Measurements from ENCODE around the gene RTN4R.

DNA sequence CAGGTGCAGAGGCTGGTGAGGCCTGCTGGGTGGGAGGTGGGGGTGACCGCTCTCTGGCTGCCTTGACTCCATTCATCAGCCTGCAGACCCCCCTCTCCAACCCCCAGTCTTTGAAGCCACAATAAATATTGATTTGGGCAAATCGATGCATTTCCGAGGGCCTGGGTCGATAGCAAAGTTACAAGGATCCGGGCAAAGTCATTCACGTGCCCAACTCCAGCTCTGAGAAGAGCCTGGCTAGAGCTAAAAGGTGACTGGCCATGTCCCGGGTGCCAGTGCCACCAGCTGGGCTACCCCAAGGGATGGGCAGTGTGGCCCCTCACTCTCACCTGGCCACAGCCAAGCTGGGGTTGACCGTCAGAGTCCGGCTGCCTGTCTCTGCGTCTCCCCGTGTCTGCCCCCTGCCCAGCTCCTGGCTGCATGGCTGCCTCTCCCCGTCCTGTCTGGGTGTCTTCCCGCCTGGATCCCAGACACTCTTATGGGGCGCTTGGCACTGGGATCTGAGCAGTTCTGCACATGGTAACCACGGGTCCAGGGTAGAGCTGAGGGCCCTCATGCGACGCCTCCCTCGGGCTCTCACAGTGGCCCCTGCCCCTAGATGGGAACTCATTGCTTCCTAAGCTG lies 70.6 kb downstream of the RTN4R start:
- TF ChIP-seq RFXANK (CRISPR knock-in tag; IDR thresholded peaks at IDR 0.05) (no peak), MTA3 (CRISPR knock-in tag; IDR thresholded peaks at IDR 0.05) (no peak)

All from HepG2 (cell line).